Measurements from ENCODE around the gene MRPL40.

Gene MRPL40

DNA sequence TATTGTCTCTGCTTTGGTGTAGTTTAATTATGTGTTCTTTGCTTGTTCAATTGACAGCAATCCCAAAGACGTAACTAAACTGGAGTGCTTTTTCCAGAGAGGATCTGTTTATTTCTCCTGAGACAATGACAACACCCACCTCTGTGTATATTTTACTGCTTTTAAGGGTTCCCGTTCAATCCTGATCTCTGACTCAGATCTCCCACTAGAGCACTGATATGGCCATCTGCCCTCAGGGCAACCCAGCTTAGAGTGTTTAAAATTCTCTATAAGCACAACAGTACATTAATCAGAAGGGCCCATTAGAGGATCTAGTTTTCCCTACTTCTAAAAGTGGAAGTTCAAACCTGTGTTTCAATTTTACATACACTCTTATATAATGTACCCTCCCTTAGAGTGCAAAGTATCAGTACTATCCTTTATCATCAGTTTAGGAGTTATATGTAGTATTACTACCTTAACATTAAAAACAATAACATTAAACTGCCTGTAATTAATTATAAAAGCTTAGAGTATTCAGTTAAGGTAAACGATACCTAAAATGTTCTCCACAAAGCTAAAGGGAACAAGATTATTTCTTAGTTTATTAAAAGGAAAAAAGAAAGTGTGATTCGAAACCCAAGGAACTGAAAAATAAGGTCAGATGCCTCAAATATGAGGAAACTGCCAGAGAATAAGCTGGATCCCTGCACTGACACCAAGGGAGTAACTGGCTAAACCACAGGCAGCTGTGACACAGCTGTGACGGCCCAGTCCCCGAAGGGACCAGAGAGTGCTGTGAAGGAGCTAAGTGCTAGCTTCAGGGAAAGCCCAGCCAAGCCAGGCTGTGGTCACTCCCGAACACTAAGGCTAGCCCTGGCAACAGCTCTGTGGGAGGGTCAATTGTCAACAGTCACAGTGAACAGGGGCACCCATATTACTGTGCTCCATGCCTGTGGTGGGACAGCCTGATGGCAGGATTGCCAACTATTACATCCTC lies 31.4 kb downstream of the MRPL40 start:
- DNase-seq = no peak

GRCh38 chr22:19464546-19464945 lies 32.2 kb downstream of the MRPL40 start:
- DNase-seq = no peak

DNA sequence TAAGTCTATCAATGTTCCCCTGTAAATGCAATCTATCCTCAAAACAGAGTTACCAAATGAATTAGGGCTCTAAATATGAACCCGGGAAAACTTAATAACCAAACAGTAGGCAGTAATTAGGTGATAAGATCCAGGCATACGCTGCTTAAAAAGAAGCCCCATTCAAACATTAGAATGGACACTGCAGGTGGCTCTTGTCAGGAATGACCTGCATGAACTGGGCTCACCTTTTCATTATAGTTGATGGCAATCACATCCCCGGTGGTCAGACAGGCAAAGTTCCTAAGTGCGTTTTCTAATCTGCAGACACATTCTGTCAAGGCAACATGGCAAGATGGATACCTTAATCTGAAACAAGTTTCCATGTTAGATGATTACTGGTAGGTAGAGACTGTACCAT lies 32.6 kb downstream of the MRPL40 start:
- no peak for DNase-seq

- DNase-seq = peak; percentile 75
Observed at GRCh38 chr22:19466126-19466716, 33.9 kb downstream of the MRPL40 start.

DNA sequence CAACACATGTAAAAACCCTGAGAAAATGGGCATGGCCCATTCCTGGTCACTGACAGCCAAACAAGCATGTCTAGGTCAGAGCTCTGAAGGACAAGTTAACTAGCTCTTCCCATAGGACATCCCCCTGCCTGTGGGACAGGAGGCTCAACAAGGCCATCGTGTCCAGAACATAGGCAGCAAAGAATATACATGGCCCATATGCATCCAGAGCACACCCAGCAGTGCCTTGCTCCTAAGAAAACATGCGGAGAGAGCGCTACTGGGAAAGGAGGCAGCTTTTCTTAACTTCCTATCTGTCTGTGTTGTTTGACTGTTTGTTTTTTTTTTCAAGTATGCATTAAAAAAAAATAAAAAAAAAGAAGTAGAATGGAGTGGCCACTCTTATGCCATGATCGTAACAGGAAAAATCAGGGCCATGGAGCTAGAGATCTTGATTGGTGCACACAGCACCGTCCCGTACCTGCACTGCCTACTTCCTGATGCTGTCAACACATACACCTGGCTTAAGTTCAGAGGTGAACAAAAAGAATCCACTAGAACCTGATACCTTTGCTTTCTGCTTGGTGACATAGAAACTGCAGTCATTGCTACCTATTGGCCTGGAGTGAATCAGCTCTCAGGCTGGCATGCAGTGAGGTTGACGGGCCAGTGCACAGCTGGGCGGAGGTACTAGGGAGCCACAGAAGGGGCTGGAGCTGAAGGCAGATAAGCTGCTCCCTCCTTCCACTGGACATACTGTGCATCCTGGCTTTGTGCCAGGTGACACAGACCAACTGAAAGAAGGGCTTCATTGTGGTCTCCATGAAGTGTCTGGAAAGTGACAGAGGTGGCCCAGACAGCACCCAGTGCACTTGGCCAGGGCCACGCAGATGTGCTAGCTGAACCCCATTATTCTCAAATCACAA lies 34.8 kb downstream of the MRPL40 start:
- no peak for DNase-seq

- no peak for DNase-seq
Observed at GRCh38 chr22:19467912-19468311, 35.6 kb downstream of the MRPL40 start.

GRCh38 chr22:19469421-19469820 lies 37.1 kb downstream of the MRPL40 start:
- no peak for DNase-seq

DNA sequence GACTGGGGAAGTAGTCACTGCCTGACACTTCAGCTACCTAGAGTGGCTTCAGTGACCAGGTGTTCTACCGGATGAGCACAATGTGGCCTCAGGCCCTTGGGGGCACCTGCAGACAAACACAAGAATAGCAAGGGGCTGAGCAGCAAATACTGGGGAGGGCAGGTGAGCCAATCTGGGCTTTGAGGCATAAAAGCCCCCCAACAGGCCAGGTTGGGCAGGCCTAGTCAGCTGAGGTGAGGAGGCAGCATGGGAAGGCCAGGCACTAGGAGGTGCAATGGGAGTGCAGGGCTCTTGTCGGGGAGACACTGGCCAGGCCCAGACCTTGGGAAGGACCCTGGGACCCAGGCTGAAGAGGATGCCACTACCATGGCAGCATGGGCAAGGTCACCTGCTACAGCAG lies 37.7 kb downstream of the MRPL40 start:
- no peak for DNase-seq

- no peak for DNase-seq
Observed at GRCh38 chr22:19471572-19471971, 39.2 kb downstream of the MRPL40 start.

DNA sequence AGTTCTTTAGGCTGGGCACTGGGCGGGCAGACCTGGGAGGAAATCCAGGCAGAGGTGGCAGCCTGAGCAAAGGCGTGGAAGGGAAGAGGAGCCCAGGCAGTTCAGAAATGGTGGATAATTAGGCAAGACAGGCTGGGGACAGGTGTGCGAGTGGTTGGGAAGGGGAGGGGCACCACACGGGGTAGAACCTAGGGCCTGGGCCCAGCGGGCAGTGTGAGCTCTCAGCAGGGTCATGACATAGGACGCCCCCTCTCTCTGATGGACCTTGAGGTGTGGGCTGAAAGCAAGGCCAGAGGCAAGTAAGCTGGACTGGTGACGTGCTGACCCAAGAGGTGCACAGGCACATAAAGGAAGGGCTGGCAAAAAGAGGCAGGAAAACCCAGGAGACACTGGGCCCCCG lies 39.9 kb downstream of the MRPL40 start:
- DNase-seq = no peak

- no peak for DNase-seq
Observed at GRCh38 chr22:19473578-19473977, 41.2 kb downstream of the MRPL40 start.

DNA sequence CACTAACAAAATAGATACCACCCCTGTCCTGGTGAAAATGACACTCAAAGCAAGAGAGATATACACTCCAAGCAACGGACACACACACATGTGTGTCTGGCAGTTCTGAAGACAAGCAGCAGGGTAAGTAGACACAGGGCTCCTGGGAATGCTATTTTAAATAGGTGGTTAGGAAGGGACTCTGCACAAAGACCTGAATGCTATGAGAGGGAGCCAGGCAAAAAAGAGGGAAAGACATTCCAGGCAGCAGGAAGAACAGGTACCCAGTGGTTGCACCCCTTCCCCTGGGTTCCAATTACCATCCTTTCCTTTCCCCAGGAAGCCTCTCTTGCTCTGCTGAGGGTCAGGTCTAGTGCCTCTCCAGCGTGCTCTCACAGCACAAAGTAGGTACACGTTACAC lies 43.7 kb downstream of the MRPL40 start:
- no peak for DNase-seq

DNA sequence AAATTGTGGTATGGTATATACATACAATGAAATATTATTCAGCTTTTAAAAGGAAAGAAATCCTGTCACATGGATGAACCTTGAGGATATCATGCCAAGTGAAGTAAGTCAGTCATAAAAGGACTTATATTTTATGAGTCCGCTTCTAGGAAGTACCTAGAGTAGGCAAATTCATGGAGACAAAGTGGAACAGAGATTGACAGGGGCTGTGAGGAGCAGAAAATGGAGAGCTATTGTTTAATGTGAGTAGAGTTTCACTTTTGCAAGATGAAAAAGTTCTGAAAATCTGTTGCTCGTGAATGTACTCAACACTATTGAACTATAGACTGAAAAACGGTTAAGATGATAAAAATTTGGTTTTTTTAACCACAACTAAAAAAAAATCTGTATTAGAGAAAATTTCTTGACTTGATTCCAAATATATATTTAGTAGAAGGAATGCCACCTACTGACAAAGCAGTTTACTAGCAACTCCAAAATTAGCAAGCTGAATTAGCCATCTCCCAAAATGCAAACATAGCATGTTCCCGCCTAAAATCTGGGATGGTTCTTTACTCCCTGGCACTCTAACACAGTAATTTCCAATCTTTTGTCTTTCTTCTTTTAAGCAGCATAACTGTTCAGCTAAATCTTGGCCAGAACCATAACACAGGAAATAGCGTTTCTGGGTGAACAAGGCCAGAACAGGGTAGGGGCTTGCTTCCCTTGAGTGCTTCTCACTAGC lies 45.1 kb downstream of the MRPL40 start:
- DNase-seq = peak; percentile 22

DNA sequence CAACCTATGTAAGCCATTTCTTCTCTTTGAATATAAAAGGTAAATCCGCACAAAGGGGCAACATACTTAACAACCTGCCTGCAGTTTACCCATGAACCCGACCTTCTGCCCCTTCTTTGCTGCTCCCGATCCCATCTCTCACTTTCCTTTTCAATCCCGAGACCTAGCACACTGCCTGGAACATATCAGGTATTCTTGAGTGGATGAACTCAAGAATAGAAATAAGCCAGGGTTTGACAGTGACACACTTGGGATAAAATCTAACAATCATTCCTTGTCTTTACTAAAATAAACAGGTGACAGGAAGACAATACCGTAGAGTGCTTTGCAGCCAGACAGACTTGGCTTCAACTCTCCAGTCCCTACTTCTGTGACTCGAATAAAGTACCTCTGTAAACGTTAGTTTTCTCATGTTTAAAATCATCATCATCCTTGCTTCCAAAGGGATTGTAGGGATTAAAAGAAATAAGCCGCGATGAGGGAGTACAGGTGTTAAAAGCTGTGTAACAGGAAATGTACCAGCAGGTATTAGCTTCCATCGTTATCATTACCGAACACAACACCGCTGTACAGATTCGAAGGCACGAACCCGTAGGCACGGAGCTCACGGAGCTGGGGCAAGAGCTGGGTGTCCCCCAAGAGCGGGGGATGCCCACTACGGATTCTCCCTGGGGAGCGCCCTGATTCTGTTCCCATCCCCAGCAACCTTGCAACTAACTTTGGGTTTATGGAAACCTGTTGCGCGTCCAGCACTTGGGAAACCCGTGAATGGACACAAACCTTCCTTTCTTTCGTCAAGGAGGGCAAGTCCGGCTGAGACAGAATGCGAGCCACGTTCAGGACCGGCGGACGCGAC lies 45.9 kb downstream of the MRPL40 start:
- DNase-seq = no peak

GRCh38 chr22:19478901-19479354 lies 46.6 kb downstream of the MRPL40 start, which contains the start of gene UFD1:
UFD1 (minus strand) TSS chr22:19479193; CDS start chr22:19479085, 108 bp downstream.
- DNase-seq = peak; percentile 90

DNA sequence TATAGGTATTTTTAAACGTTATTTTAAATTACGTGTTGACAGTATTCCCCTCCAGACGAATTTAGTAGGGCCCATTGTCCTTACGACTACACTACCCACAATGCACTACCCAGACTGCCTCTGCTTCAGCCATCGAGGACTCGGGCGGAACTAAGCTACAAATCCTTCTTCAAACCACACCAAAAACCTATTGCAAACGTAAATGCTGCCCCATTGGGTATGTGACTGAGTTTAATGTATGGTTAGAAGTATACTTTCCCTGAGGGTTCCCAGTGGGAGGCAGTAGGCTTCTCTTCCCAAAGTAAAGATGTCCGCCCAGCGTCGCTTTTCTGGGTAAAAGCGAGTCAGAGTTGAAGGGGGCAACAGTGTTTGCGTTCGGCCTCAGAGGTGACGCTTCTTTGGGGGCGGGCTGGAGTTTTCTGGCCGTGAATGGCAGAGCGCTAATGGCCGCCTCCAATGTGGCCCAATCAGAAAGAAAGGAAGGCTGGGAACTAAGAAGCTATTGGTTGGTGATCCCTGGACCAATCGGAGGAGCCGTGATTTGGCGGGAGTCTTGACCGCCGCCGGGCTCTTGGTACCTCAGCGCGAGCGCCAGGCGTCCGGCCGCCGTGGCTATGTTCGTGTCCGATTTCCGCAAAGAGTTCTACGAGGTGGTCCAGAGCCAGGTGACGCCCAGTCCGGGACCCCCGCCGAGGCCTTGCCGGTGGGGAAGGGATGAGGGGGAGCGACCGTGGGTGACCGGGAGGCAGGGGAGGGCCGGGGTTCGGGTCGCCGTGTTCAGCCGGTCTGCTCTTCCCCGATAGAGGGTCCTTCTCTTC lies 47.2 kb downstream of the MRPL40 start, which contains the start of gene CDC45:
TSS of gene CDC45 (plus strand) at position 566 of the 818 bp plus-strand sequence. CDS start at position 615, 49 bp downstream.
- peak; percentile 99 for DNase-seq

- DNase-seq = no peak
Observed at GRCh38 chr22:19480173-19480568, 47.8 kb downstream of the MRPL40 start.

DNA sequence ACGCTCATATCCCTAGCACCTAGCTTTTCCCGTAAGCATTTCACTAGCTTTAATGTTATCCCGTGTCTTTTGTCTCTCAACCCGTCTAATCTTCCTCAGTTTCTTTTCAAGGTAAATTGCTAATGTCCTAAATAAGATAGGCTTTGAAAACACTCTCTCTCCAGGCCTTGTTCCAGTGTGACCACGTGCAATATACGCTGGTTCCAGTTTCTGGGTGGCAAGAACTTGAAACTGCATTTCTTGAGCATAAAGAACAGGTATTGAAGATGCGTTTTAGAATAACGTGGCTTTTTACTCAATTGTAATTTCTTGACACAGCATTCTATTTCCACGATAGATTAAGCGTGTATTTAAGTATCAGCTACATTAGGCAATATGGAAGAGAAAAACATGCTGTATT lies 48.4 kb downstream of the MRPL40 start:
- DNase-seq = no peak

DNA sequence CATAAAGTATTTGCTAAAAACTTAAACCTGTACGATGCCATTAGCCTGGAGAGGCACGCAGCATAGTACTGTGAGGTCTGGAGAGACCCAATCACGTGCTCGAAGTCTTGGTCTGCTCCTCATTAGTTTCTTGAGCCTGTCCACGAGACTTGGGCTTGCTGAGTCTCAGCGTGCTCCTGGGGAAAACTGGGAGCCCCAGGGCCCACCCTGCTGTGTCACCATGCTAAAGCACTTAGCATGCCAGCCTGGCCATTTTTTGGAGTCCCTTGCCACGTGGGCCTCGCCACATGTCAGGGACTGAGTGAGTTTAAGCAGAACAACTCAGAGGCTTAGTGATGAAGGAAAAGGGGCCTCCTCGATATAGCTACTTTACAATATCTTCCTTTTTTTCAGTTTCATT lies 50.0 kb downstream of the MRPL40 start:
- DNase-seq = no peak

Measured in NCI-H2171 treated with DMSO at 0.1 percent for 48 hours (cell line).